ENCODE results near the gene DTYMK. TPM values are rescaled to one million over a fixed set of nuclear protein-coding genes. Genes with fewer than 3 reads are reported as not detected.

The DTYMK gene
- total RNA-seq, 1 experiment from 2014 or later = 66.3 TPM

DNA sequence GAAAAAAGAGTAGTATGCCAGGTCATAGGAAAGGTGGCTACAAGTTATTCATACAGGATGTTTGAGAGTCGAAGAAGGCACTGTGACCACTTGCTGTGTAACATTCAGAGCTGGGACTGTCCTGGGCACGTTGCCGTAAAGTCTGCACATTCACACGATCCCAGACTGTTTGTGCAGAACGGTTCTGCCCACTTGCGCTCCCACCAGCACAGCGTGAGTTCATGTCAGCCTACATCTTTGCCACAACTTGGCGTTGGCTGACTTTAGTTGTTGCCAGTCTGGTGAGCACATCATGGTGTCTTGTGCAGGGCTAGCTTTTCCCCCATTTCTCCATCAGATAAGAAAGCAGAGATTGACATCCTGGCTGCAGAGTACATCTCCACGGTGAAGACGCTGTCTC, 22.3 kb upstream of the DTYMK start:
- H3K4me3 Mint-ChIP-seq (ENCODE audit: unreplicated experiment) = no peak overlapping the region
- no peak for DNase-seq (ENCODE audit: unreplicated experiment)
- H3K9me3 Mint-ChIP-seq (ENCODE audit: unreplicated experiment) = no peaks in the 10 kb centered on the region
- no peaks in the 10 kb centered on the region for H3K4me1 Mint-ChIP-seq (ENCODE audit: insufficient read depth, unreplicated experiment)
- ChIA-PET POLR2A (interaction anchor here (0.6 kb wide), 1 partner anchor 13 kb away, joined by 5 read pairs; no protein-coding TSS in a partner anchor), CTCF (no interaction called here)
- no TSS peak for BruUV-seq (replicated peaks)
- no peak overlapping the region for H3K27ac Mint-ChIP-seq (ENCODE audit: low read depth, unreplicated experiment)
- H3K36me3 Mint-ChIP-seq (ENCODE audit: insufficient read depth, unreplicated experiment) = peaks cover 95% of the 10 kb centered on the region
- H3K27me3 Mint-ChIP-seq (ENCODE audit: insufficient read depth, unreplicated experiment) = no peaks in the 10 kb centered on the region
- intact Hi-C loops (cut with micrococcal nuclease) = no loop called here
- TF ChIP-seq, protein P1, sequence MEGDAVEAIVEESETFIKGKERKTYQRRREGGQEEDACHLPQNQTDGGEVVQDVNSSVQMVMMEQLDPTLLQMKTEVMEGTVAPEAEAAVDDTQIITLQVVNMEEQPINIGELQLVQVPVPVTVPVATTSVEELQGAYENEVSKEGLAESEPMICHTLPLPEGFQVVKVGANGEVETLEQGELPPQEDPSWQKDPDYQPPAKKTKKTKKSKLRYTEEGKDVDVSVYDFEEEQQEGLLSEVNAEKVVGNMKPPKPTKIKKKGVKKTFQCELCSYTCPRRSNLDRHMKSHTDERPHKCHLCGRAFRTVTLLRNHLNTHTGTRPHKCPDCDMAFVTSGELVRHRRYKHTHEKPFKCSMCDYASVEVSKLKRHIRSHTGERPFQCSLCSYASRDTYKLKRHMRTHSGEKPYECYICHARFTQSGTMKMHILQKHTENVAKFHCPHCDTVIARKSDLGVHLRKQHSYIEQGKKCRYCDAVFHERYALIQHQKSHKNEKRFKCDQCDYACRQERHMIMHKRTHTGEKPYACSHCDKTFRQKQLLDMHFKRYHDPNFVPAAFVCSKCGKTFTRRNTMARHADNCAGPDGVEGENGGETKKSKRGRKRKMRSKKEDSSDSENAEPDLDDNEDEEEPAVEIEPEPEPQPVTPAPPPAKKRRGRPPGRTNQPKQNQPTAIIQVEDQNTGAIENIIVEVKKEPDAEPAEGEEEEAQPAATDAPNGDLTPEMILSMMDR (IDR thresholded peaks at IDR 0.05; ENCODE audit: unreplicated experiment) = no peak

DNA sequence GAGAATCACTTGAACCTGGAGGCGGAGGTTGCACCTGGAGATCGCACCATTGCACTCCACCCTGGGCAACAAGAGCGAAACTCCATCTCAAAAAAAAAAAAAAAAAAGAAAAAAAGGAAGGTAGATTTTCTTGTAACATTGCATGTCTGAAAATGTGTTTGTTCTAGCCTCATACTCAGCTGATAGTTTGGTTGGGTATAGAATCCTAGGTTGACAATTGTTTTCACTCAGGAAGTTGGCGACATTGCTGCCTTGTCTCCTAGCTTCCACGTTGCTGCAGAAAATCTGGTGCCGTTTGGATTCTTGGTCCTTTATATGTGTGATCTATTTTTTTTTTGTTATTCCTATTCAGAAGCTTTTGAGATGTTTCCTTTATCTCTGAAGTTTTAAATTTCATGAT, 19.9 kb upstream of the DTYMK start:
- no TSS peak for BruUV-seq (replicated peaks)
- Mint-ChIP-seq H3K27me3 (ENCODE audit: insufficient read depth, unreplicated experiment) (no peaks in the 10 kb centered on the region), H3K36me3 (ENCODE audit: insufficient read depth, unreplicated experiment) (peaks cover 86% of the 10 kb centered on the region), H3K9me3 (ENCODE audit: unreplicated experiment) (no peaks in the 10 kb centered on the region), H3K4me3 (ENCODE audit: unreplicated experiment) (no peak overlapping the region), H3K4me1 (ENCODE audit: insufficient read depth, unreplicated experiment) (peaks cover 7% of the 10 kb centered on the region), H3K27ac (ENCODE audit: low read depth, unreplicated experiment) (no peak overlapping the region)
- TF ChIP-seq, protein P1 (IDR thresholded peaks at IDR 0.05; ENCODE audit: unreplicated experiment) = no peak
- CTCF ChIA-PET = no interaction called here
- intact Hi-C loops (cut with micrococcal nuclease) = no loop called here
- POLR2A ChIA-PET = interaction anchor here (0.6 to 1.2 kb wide), 3 partner anchors 27 to 162 kb away, joined by 3 to 8 read pairs (median 3); partner anchors contain the start of gene D2HGDH
- no peak for DNase-seq (ENCODE audit: unreplicated experiment)

DNA sequence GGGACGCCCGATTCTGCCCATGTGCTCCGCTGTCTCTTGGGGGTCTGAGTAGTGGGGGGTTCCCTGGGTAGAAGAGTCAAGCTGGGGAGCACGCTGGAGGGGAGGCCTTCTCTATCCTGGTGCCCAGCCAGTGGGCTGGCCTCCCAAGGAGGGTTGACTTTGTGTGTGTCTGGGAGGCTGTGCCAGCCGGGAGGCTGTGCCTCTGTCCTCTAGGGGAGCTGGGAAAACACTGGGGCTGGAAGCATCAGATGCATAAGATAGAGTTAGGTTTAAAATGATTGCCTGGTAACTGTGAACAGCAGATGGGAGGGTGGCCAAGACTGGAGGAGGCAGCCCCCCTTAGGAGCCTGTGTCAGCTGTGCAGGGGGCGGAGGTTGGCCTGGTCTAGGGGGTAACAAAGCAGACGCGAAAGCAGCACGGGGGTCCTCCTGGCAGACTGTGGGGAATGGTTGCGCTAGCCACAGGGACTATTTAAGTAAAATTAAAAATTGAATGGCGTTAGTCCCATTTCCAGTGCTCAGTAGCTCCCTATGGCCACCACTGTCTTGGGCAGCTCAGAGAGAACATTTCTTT, 16.5 kb upstream of the DTYMK start:
- peak overlapping the region; percentile 76 for H3K4me3 Mint-ChIP-seq (ENCODE audit: unreplicated experiment)
- BruUV-seq (replicated peaks) = TSS peak; percentile 23
- H3K27ac Mint-ChIP-seq (ENCODE audit: low read depth, unreplicated experiment) = peak overlapping the region; percentile 41
- peaks cover 61% of the 10 kb centered on the region for H3K36me3 Mint-ChIP-seq (ENCODE audit: insufficient read depth, unreplicated experiment)
- TF ChIP-seq, protein P1 (IDR thresholded peaks at IDR 0.05; ENCODE audit: unreplicated experiment) = no peak
- intact Hi-C loops (cut with micrococcal nuclease) = no loop called here
- no peaks in the 10 kb centered on the region for H3K9me3 Mint-ChIP-seq (ENCODE audit: unreplicated experiment)
- H3K4me1 Mint-ChIP-seq (ENCODE audit: insufficient read depth, unreplicated experiment) = peaks cover 7% of the 10 kb centered on the region
- H3K27me3 Mint-ChIP-seq (ENCODE audit: insufficient read depth, unreplicated experiment) = no peaks in the 10 kb centered on the region
- ChIA-PET POLR2A (interaction anchor here (0.6 to 7.2 kb wide), 9 partner anchors 11 to 580 kb away, joined by 3 to 136 read pairs (median 7); partner anchors contain the start of genes ATG4B, D2HGDH, DTYMK and THAP4), CTCF (interaction anchor here (0.6 to 1.2 kb wide), 7 partner anchors 10 to 175 kb away, joined by 3 to 5 read pairs (median 4); no protein-coding TSS in a partner anchor)
- DNase-seq (ENCODE audit: unreplicated experiment) = no peak

DNA sequence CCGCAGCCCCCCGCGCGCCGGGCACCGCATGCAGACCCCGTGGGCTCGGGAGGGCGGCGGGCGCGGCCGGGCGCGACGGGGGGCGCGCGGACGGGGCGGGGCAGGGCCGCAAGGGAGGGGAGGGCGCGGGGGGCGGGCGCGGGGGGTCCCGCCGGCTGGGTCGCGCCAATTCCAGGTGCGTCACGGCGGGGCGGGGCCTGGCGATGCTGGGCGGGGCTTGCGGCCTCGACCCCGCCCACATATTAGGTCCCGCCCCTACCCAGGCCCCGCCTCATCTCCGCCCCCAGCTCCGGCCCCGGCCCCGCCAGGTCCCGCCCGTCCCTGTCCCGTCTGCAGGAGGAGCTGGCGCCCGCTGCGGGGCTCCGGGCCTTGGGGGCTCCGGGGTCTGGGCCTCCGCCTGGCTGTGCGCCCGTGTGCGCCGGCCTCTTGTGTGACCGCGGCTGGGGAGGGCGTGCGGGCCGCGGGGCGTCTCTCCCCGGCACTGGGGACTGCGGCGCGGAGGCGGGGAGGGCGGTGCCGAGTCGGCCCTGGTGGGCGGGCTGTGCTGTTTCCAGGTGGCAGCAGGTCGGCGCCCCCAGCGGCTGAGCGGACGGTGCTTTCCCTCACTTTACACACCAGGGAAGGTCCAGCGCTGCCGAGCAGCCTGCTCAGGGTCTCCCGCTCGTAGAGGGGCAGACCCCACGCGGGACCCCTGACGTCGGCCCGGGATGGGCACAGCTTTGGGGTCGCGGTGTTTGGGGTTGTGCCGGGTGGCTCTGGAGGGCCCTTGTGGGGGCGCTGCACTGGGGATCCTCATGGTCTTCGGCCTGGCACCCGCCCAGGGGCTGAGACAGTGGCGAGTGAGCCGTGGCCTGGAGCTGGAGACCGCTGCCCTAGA, 15.8 kb upstream of the DTYMK start:
- intact Hi-C loops (cut with micrococcal nuclease) = no loop called here
- TF ChIP-seq, protein P1 (IDR thresholded peaks at IDR 0.05; ENCODE audit: unreplicated experiment) = peak; percentile 18
- CTCF ChIA-PET = interaction anchor here (0.6 to 1.5 kb wide), 8 partner anchors 19 to 176 kb away, joined by 3 to 5 read pairs (median 4); no protein-coding TSS in a partner anchor
- BruUV-seq (replicated peaks) = no TSS peak
- POLR2A ChIA-PET = interaction anchor here (0.6 to 7.2 kb wide), 18 partner anchors 10 to 579 kb away, joined by 3 to 136 read pairs (median 4); partner anchors contain the start of genes ATG4B, BOK, D2HGDH and DTYMK
- peak overlapping the region; percentile 76 for H3K4me3 Mint-ChIP-seq (ENCODE audit: unreplicated experiment)
- peaks cover 57% of the 10 kb centered on the region for H3K36me3 Mint-ChIP-seq (ENCODE audit: insufficient read depth, unreplicated experiment)
- peak; percentile 69 for DNase-seq (ENCODE audit: unreplicated experiment)
- peaks cover 10% of the 10 kb centered on the region for H3K4me1 Mint-ChIP-seq (ENCODE audit: insufficient read depth, unreplicated experiment)
- no peaks in the 10 kb centered on the region for H3K27me3 Mint-ChIP-seq (ENCODE audit: insufficient read depth, unreplicated experiment)
- H3K9me3 Mint-ChIP-seq (ENCODE audit: unreplicated experiment) = no peaks in the 10 kb centered on the region
- peak overlapping the region; percentile 41 for H3K27ac Mint-ChIP-seq (ENCODE audit: low read depth, unreplicated experiment)
